Brain microvascular endothelial cell (primary cell): ENCODE data around the gene STEAP2.

Experiments
- DNase-seq: peaks from one replicate; pipeline ENCODE4 v3.0.0-alpha.2; 2020
- H3K27ac ChIP-seq: fragments of 250-450 bp; sonication (Bioruptor Pico); 2 replicates; pipeline ENCODE4 v1.5.1; 2020; ENCODE audit warnings: mild to moderate bottlenecking, moderate library complexity
- H3K27me3 ChIP-seq: fragments of 250-450 bp; sonication (Bioruptor Pico); replicated peaks from 2 replicates; pipeline ENCODE4 v1.5.1; 2020; ENCODE audit warnings: mild to moderate bottlenecking
- H3K36me3 ChIP-seq: fragments of 250-450 bp; sonication (Bioruptor Pico); replicated peaks from 2 replicates; pipeline ENCODE4 v1.5.1; 2020; ENCODE audit warnings: mild to moderate bottlenecking
- H3K4me3 ChIP-seq: 2 replicates; pipeline ENCODE4 v1.5.1; 2011; ENCODE audit warnings: low read depth, mild to moderate bottlenecking, control low read depth, low read length, moderate library complexity
- in situ Hi-C: cut with HindIII; loops from 2 replicates; pipeline ENCODE4 v1.10.0; 2017; ENCODE audit warnings: low sequenced_read_pairs, low pct_ligation_motif_present
- TF ChIP-seq, protein P1 (sequence below): IDR thresholded peaks from 2 replicates; pipeline ENCODE4 v1.5.1; 2011; ENCODE audit warnings: low read depth, mild to moderate bottlenecking, moderate library complexity, low read length, control low read depth, inconsistent platforms; ENCODE audit errors: missing control alignments

Gene STEAP2

DNA sequence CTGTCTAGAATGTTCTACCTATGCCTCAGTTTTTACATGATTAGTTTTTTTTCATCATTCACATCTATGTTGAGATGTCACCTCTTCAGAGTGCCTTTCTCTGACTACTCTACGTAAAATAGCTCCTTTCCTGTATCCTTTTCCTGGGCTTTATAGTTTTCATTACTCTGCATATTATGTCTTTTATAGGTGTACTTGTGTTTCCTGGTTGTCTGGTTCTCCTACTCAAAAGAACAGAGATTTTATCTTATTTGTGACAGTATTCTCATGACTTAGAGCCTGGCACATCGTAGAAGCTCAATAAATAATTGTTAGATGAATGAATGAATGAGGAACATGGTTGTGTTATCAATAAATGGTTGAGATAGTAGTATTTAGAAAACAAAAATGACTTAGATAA is 39.4 kb upstream of the STEAP2 start:
- no peak for DNase-seq
- Histone ChIP-seq H3K4me3 (no peak overlapping the region), H3K36me3 (no peaks in the 10 kb centered on the region), H3K27me3 (no peaks in the 10 kb centered on the region), H3K27ac (no peak overlapping the region)
- in situ Hi-C loops = no loop called here
- TF ChIP-seq, protein P1, sequence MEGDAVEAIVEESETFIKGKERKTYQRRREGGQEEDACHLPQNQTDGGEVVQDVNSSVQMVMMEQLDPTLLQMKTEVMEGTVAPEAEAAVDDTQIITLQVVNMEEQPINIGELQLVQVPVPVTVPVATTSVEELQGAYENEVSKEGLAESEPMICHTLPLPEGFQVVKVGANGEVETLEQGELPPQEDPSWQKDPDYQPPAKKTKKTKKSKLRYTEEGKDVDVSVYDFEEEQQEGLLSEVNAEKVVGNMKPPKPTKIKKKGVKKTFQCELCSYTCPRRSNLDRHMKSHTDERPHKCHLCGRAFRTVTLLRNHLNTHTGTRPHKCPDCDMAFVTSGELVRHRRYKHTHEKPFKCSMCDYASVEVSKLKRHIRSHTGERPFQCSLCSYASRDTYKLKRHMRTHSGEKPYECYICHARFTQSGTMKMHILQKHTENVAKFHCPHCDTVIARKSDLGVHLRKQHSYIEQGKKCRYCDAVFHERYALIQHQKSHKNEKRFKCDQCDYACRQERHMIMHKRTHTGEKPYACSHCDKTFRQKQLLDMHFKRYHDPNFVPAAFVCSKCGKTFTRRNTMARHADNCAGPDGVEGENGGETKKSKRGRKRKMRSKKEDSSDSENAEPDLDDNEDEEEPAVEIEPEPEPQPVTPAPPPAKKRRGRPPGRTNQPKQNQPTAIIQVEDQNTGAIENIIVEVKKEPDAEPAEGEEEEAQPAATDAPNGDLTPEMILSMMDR = no peak

DNA sequence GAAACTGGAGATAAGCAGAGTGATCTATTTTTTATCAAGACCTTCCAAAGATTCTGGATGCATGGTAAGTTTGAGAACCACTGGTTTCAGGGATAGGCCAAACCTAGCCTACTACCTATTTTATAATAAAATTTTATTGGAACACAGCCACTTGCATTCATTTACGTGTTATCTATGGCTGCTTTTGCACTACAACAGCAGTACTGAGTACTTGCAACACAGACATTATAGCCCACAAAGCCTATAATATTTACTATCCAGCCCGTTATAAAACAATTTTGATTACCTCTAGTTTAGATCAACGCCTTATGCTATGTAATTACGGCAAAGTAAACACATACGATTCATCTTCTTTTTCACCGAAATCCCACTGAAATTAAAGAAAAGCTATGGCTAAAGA is 38.9 kb upstream of the STEAP2 start:
- DNase-seq = no peak
- H3K27ac ChIP-seq = no peak overlapping the region
- in situ Hi-C loops = no loop called here
- TF ChIP-seq, protein P1 = no peak
- no peaks in the 10 kb centered on the region for H3K36me3 ChIP-seq
- no peak overlapping the region for H3K4me3 ChIP-seq
- no peaks in the 10 kb centered on the region for H3K27me3 ChIP-seq

DNA sequence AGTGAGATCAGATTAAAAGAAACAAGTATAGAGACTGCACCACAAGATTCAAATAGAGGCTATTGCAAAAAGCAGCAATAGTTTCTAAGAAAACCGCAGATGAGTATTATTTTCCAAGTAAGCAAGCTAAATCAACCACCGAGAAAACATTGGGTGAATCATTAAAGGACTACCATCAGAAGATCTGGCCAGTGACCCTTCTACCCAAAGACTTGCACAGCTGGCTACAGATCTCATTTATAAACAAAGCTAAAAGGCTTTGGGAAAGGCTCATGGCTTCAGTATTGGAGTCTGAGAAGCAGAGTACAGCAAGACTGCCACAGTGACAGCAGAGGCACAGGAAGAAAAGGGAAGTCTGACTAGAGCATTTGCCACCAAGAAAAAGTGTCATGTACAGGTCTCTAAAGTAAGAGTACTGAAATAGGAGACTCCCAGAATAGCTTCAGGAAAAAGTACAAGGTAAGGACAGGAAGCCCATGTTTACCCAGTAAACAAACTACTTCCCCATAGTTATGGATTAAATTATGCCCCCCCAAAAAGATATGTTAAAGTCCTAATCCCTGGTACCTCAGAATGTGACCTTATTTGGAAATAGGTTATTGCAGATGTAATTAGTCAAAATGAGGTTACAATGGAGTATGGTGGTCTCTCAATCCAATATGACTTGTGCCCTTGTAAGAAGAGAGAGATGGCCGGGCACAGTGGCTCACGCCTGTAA is 38.3 kb upstream of the STEAP2 start:
- no peaks in the 10 kb centered on the region for H3K27me3 ChIP-seq
- TF ChIP-seq, protein P1 = no peak
- no peaks in the 10 kb centered on the region for H3K36me3 ChIP-seq
- no peak overlapping the region for H3K27ac ChIP-seq
- H3K4me3 ChIP-seq = no peak overlapping the region
- DNase-seq = peak; percentile 14
- in situ Hi-C loops = no loop called here

DNA sequence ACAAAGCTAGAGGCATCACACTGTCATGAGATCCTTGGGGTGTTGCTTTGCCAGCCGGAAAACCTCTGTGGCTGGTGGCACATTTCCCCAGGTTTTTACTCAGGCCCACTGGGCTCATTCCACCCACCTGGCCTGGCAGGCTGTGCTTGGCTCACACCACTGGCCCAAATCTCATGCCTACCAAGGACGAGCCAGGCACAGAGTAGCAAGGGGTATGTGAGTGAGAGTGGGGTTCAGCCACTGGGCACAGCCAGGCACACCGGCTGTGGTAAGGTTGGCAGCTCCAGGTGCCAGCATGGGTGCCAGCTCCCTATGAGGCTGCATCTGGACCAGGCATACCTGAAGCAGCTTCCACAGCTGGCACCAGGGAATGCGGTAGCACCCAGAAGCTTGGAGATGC is 35.9 kb upstream of the STEAP2 start:
- TF ChIP-seq, protein P1 = no peak
- in situ Hi-C loops = no loop called here
- no peak for DNase-seq
- Histone ChIP-seq H3K27ac (no peak overlapping the region), H3K27me3 (no peaks in the 10 kb centered on the region), H3K36me3 (no peaks in the 10 kb centered on the region), H3K4me3 (no peak overlapping the region)

DNA sequence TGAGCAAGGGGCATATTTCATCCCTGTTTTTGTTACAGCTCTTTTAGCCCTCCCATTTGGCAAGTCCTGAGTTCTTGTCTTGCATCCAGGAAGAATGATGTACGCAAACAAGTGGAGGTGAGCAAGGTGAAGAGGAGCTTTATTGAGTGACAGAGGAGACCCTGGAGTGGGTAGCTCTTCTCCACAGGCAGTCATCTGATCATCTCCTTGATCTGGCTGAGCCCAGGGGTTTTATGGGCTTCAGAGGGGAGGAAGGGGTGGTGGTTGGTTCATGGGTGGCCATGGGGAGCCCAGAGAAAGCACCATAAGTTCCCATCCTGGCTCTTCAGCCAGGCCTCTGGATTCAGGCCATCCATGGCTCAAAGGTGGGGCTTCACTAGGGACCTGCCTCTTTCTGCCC is 35.3 kb upstream of the STEAP2 start:
- H3K4me3 ChIP-seq = no peak overlapping the region
- TF ChIP-seq, protein P1 = no peak
- no peak for DNase-seq
- H3K36me3 ChIP-seq = no peaks in the 10 kb centered on the region
- in situ Hi-C loops = no loop called here
- no peak overlapping the region for H3K27ac ChIP-seq
- H3K27me3 ChIP-seq = no peaks in the 10 kb centered on the region

DNA sequence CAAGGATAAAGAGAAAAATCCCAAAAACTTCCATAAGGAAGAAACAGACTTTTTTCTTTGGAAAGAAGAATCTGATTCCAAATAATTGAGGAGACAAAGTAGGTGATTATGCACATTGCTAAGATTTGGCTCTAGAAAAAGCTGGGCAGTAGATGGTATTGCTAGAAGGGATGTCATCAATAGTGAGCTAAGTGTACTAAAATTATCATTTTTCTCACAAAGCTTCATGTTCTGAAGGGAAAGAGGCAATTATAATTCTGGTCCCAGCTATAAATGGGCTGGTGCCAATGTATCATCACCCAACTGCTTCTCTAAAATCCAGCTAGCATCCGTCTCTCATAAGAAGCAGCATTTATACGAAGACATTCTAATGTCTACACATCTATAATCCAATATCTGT is 33.4 kb upstream of the STEAP2 start:
- TF ChIP-seq, protein P1 = no peak
- Histone ChIP-seq H3K27ac (peak overlapping the region; percentile 53), H3K4me3 (no peak overlapping the region), H3K36me3 (no peaks in the 10 kb centered on the region), H3K27me3 (no peaks in the 10 kb centered on the region)
- in situ Hi-C loops = no loop called here
- no peak for DNase-seq
